GM21737 (cell line): ENCODE data around the gene CCNE1.

Experiments
- ATAC-seq: cut with Tn5 transposase; IDR thresholded peaks from one replicate; pipeline ENCODE4 v1.9.1; 2021; ENCODE audit warnings: mild to moderate bottlenecking, moderate library complexity; ENCODE audit not compliant: unreplicated experiment

CCNE1 gene

GRCh38 chr19:29841559-29842367, 30.0 kb downstream of the CCNE1 start:
- no peak for ATAC-seq

GRCh38 chr19:29842471-29843179, 30.8 kb downstream of the CCNE1 start:
- no peak for ATAC-seq

- ATAC-seq: no peak
Observed at GRCh38 chr19:29843180-29844051, 31.6 kb downstream of the CCNE1 start.

- ATAC-seq: peak; percentile 68
Observed at GRCh38 chr19:29844891-29845573, 33.2 kb downstream of the CCNE1 start.

GRCh38 chr19:29845574-29846176, 33.9 kb downstream of the CCNE1 start:
- ATAC-seq: no peak

- ATAC-seq: no peak
Observed at GRCh38 chr19:29849208-29849607, 37.4 kb downstream of the CCNE1 start.

GRCh38 chr19:29850482-29850881, 38.7 kb downstream of the CCNE1 start:
- ATAC-seq: no peak

GRCh38 chr19:29851769-29852521, 40.2 kb downstream of the CCNE1 start:
- peak; percentile 72 for ATAC-seq

- ATAC-seq: no peak
Observed at GRCh38 chr19:29854033-29854432, 42.2 kb downstream of the CCNE1 start.

- no peak for ATAC-seq
Observed at GRCh38 chr19:29855087-29855486, 43.3 kb downstream of the CCNE1 start.

GRCh38 chr19:29855741-29856500, 44.1 kb downstream of the CCNE1 start:
- ATAC-seq: no peak

GRCh38 chr19:29858000-29858596, 46.3 kb downstream of the CCNE1 start:
- no peak for ATAC-seq

GRCh38 chr19:29858621-29859020, 46.8 kb downstream of the CCNE1 start:
- no peak for ATAC-seq

- no peak for ATAC-seq
Observed at GRCh38 chr19:29860492-29860891, 48.7 kb downstream of the CCNE1 start.

- ATAC-seq: no peak
Observed at GRCh38 chr19:29861574-29861973, 49.8 kb downstream of the CCNE1 start.

GRCh38 chr19:29866011-29866410, 54.2 kb downstream of the CCNE1 start:
- no peak for ATAC-seq

GRCh38 chr19:29867984-29868383, 56.2 kb downstream of the CCNE1 start:
- no peak for ATAC-seq

GRCh38 chr19:29871143-29871542, 59.4 kb downstream of the CCNE1 start:
- ATAC-seq: no peak
